ENCODE data around the gene PDIK1L. TPM values are rescaled to one million over a fixed set of nuclear protein-coding genes. Genes with fewer than 3 reads are reported as not detected.

PDIK1L gene
- total RNA-seq, 2 donors from 2014 or later = 8.8 to 9.0 TPM

DNA sequence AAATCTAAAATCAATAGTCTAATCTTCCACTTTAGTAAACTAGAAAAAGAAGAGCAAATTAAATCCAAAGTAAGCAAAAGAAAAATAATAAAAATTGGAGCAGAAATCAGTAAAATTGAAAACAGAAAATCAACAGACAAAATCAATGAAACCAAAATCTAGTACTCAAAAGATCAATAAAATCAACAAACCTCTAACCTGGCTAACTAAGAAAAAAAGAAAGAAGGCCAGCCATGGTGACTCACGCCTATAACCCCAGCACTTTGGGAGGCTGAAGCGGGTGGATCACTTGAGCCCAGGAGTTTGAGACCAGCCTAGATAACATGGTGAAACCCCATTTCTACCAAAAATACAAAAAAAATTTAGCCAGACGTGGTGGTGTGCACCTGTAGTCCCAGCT is 22.8 kb downstream of the PDIK1L start:
- Mint-ChIP-seq H3K9me3 (no peaks in the 10 kb centered on the region), H3K36me3 (no peaks in the 10 kb centered on the region), H3K4me1 (ENCODE audit: low read depth in 2 of 2) (no peaks in the 10 kb centered on the region), H3K4me3 (no peak overlapping the region), H3K27ac (no peak overlapping the region), H3K27me3 (peaks cover 24 to 27% of the 10 kb centered on the region in 2 donors)
- no peak for ATAC-seq
- no peak for DNase-seq (ENCODE audit: low spot score)

DNA sequence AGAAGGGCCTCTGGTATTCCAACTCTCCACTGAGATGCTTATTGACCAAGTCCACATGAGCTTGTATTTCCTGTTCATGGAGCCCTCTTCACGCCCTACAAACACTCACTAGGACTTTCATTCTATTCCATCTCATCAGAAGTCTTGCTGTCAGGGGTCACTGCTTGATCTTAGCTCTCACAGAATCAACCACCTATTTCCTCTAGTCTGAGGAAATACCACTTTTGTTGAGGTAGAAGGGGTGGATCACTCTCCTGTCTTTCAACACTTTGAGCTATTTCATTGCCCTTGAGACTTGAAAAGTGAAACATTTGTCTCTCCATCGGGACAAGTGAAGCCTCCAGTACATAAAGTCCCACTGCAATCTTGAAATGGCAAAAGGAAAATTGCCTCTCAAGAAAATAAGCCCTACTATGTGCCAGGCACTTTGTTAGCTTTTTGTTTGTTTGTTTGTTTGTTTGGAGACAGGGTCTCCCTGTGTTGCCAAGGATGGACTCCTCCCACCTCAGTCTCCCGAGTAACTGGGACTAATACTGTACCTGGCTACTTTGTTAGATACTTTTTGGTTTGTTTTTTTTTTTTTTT is 27.4 kb downstream of the PDIK1L start:
- Mint-ChIP-seq H3K27me3 (peaks cover 12 to 24% of the 10 kb centered on the region in 2 donors), H3K4me1 (ENCODE audit: low read depth in 2 of 2) (no peaks in the 10 kb centered on the region), H3K4me3 (no peak overlapping the region), H3K36me3 (no peaks in the 10 kb centered on the region), H3K27ac (no peak overlapping the region), H3K9me3 (no peaks in the 10 kb centered on the region)
- ATAC-seq (no peak), DNase-seq (ENCODE audit: low spot score) (no peak)

DNA sequence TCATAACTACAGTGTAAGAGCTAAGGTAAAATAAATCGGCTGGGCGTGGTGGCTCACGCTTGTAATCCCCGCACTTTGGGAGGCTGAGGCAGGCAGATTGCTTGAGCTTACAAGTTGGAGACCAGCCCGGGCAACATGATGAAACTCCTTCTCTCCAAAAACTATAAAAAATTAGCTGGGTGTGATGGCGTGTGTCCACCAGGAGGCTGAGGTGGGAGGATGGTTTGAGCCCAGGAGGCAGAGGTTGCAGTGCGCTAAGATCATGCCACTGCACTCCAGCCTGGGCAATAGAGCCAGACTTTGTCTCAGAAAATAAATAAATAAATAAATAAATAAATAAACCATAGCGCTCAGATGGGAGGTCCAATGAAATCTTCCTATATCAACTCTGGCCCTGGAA is 30.5 kb downstream of the PDIK1L start:
- H3K9me3 Mint-ChIP-seq = no peaks in the 10 kb centered on the region
- no peaks in the 10 kb centered on the region for H3K36me3 Mint-ChIP-seq
- H3K4me3 Mint-ChIP-seq = no peak overlapping the region
- DNase-seq (ENCODE audit: low spot score) = no peak
- no peak overlapping the region for H3K27ac Mint-ChIP-seq
- peaks cover 20 to 27% of the 10 kb centered on the region in 2 donors for H3K27me3 Mint-ChIP-seq
- H3K4me1 Mint-ChIP-seq (ENCODE audit: low read depth in 2 of 2) = no peaks in the 10 kb centered on the region
- no peak for ATAC-seq

- Mint-ChIP-seq H3K27ac (no peak overlapping the region), H3K4me3 (no peak overlapping the region), H3K36me3 (no peaks in the 10 kb centered on the region), H3K4me1 (ENCODE audit: low read depth in 2 of 2) (no peaks in the 10 kb centered on the region), H3K9me3 (no peaks in the 10 kb centered on the region), H3K27me3 (peaks cover 22 to 50% of the 10 kb centered on the region in 2 donors)
- peak; percentile 73 to 78 for ATAC-seq
- DNase-seq (ENCODE audit: low spot score) = peak; percentile 78
Observed at GRCh38 chr1:26145041-26145959, 33.7 kb downstream of the PDIK1L start.

DNA sequence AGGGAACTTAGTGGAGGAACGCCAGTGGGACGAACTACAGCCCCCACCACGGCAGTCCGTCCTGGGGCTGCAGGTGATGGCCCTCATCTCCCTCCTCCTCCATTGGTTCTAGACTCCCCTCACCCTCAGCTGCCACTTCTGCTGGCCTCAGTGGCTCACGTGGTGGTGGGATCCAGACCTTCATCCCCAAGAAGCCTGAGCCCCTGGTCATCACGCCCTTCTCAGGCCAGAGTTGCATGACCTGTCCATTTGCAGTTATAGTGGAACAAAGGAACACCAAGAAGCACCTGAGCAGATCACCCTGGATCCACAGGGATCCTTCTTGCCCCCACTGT is 34.3 kb downstream of the PDIK1L start:
- peaks cover 22 to 51% of the 10 kb centered on the region in 2 donors for H3K27me3 Mint-ChIP-seq
- no peak overlapping the region for H3K27ac Mint-ChIP-seq
- no peak for ATAC-seq

GRCh38 chr1:26148887-26149286 is 37.3 kb downstream of the PDIK1L start:
- Mint-ChIP-seq H3K9me3 (no peaks in the 10 kb centered on the region), H3K27ac (no peak overlapping the region), H3K4me1 (ENCODE audit: low read depth in 2 of 2) (no peaks in the 10 kb centered on the region), H3K27me3 (peaks cover 25 to 55% of the 10 kb centered on the region in 2 donors), H3K4me3 (no peak overlapping the region), H3K36me3 (no peaks in the 10 kb centered on the region)
- ATAC-seq (no peak), DNase-seq (ENCODE audit: low spot score) (no peak)

More for the DNA sequence above, 34.3 kb downstream of the PDIK1L start:
- no peaks in the 10 kb centered on the region for H3K4me1 Mint-ChIP-seq (ENCODE audit: low read depth in 2 of 2)
- DNase-seq (ENCODE audit: low spot score) = no peak
- no peaks in the 10 kb centered on the region for H3K9me3 Mint-ChIP-seq
- H3K36me3 Mint-ChIP-seq = no peaks in the 10 kb centered on the region
- no peak overlapping the region for H3K4me3 Mint-ChIP-seq

DNA sequence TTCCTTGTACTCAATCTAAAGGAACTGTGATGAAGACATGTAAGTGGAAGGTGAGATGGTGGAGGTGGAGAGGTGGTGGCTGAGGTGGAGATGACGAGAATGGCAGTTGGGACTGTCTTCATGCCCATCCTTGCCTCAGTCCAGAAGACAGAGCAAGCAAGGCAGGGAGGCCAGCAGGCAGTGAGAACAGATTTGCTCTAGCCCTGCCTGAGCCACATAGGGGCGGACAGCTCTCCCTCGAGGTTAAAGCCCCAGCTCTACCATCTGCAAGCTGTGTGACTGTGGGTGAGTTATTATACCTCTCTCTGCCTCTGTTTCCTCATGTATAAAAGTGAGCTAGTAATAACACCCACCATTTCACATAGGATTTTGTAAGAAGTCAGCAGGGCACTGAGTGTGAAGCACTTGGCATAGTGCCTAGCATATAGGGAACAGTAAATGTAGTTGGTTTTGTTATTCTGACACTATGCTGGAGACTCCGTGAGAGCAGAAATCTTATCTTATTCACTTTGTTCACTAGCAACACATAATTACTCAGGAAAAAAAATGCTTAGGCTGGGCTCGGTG is 42.4 kb downstream of the PDIK1L start:
- Mint-ChIP-seq H3K4me1 (ENCODE audit: low read depth in 2 of 2) (no peaks in the 10 kb centered on the region), H3K9me3 (no peaks in the 10 kb centered on the region), H3K27ac (no peak overlapping the region), H3K4me3 (no peak overlapping the region), H3K36me3 (no peaks in the 10 kb centered on the region), H3K27me3 (peaks cover 30 to 45% of the 10 kb centered on the region in 2 donors)
- no peak for ATAC-seq
- no peak for DNase-seq (ENCODE audit: low spot score)

DNA sequence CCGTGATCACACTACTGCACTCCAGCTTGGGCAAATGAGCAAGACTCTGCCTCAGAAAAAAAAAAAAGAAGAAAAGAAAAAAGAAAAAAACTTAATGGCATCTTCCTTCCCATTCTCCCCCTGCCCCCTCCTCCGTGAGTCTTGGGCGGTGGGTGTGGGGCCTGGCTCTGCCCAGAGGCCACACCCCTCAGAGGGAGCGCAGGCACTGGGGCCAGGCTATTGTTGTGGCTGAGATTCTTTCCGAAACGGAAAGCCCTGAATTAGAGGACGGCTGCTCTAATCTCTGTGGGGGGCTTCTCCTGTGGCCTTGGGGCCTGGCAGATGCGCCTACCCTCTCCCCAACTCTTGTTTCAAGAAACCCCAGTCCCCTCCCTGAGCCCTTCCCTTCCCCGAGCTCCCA is 43.1 kb downstream of the PDIK1L start:
- ATAC-seq (no peak), DNase-seq (ENCODE audit: low spot score) (no peak)
- Mint-ChIP-seq H3K27me3 (peaks cover 35 to 43% of the 10 kb centered on the region in 2 donors), H3K4me3 (no peak overlapping the region), H3K27ac (no peak overlapping the region), H3K9me3 (no peaks in the 10 kb centered on the region), H3K4me1 (ENCODE audit: low read depth in 2 of 2) (no peaks in the 10 kb centered on the region), H3K36me3 (no peaks in the 10 kb centered on the region)

DNA sequence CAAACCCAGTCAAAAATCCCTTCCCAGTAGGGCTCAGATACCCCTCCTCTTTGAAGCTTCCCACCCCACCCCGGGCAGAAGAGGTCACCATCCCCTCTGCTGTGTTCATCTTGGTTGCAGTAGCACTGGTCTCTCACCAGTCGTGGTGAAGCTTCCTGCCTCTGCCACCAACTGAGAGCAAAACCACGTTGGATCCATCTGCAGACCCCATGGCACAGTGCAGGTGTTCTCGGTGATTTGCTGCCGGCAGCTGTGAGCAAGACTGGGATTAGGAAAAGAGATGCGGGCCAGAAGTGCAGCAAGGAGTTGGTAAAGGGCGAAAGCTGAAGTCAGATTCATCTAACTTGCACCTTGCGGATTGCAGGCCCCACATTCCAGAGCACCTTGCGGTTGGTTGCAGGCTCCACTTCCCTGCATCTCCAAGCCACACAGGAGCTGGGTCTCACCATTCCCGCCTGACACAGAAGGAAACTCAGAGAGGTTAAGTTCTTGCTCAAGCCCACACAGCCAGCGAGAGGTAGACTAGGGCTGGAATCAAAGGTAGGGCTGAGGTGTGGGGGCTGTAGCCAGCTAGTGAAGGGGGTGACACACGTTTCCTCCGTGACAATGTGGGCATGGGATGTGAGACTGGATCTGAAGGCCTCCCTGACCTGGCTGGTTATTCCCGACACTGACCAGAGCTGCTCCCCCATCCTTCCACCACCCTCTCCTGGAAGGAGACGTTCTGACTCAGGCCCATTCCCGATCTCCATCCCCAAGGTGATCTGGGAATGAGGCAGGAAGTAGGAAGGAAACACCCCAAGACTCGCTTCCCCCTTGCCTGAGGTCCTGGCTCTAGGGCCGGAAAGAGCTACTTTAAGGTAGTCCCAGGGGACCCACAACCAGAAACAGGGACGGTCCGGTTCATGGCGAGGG is 44.0 kb downstream of the PDIK1L start:
- Mint-ChIP-seq H3K4me1 (ENCODE audit: low read depth in 2 of 2) (no peaks in the 10 kb centered on the region), H3K9me3 (no peaks in the 10 kb centered on the region), H3K27me3 (peaks cover 31 to 39% of the 10 kb centered on the region in 2 donors), H3K36me3 (no peaks in the 10 kb centered on the region), H3K4me3 (no peak overlapping the region), H3K27ac (no peak overlapping the region)
- DNase-seq (ENCODE audit: low spot score) (peak; percentile 44), ATAC-seq (no peak)

DNA sequence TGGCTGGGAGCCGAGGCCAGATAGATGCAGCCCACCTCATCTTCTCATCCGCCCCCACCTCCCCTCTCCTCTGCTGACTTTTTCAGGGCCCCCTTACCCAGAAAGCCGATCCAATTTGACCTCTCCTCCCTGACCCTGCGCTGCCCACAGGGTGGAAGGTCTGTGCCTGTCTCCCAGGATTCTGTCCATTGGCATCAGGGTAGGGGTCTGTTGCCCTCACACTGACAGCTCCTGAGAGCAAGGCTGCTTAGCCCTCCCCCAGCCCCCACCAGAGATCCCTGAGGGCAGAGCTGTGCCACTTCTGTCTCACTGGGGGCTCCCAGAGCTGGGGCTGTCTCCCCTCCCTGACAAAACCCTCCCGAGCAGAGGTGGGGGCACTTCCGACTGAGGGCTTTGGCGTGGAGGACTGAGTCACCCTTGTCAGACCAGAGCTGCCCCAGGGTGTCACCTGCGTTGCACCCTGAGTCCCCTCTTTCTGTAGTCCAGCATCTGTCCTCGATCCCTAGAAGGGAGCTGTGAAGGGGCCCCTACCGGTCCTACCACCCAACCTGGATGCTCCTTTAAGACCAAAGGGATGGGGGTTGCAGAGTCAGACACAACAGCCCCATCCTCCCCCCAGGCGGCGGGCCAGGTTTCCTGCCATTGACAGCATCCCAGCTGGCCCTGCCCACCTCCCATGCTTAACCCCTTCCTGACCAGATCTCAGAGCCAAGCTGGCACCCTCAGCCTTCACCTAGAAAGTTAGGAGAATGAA is 44.8 kb downstream of the PDIK1L start:
- Mint-ChIP-seq H3K36me3 (no peaks in the 10 kb centered on the region), H3K4me3 (no peak overlapping the region), H3K27me3 (peaks cover 28 to 36% of the 10 kb centered on the region in 2 donors), H3K4me1 (ENCODE audit: low read depth in 2 of 2) (no peaks in the 10 kb centered on the region), H3K9me3 (no peaks in the 10 kb centered on the region), H3K27ac (no peak overlapping the region)
- no peak for DNase-seq (ENCODE audit: low spot score)
- peak in 1 of 2 donors; percentile 12 for ATAC-seq

- peaks cover 32 to 33% of the 10 kb centered on the region in 2 donors for H3K27me3 Mint-ChIP-seq
- H3K36me3 Mint-ChIP-seq = no peaks in the 10 kb centered on the region
- no peak for ATAC-seq
- H3K4me1 Mint-ChIP-seq (ENCODE audit: low read depth in 2 of 2) = peaks cover 3 to 5% of the 10 kb centered on the region in 2 donors
- no peak for DNase-seq (ENCODE audit: low spot score)
- H3K9me3 Mint-ChIP-seq = no peaks in the 10 kb centered on the region
- H3K27ac Mint-ChIP-seq = no peak overlapping the region
- H3K4me3 Mint-ChIP-seq = no peak overlapping the region
Observed at GRCh38 chr1:26158271-26158907, 46.8 kb downstream of the PDIK1L start.

- H3K27me3 Mint-ChIP-seq = peaks cover 28 to 30% of the 10 kb centered on the region in 2 donors
Observed at GRCh38 chr1:26158908-26159742, 47.5 kb downstream of the PDIK1L start, which contains the start of gene FAM110D. TSS of gene FAM110D (plus strand) at chr1:26159079. CDS start at chr1:26161292, 2,213 bp downstream.

More at GRCh38 chr1:26158908-26159742, 47.5 kb downstream of the PDIK1L start, which contains the start of gene FAM110D:
- Mint-ChIP-seq H3K27ac (no peak within 1 kb of the TSS), H3K4me1 (ENCODE audit: low read depth in 2 of 2) (peaks cover 3 to 5% of the 10 kb centered on the region in 2 donors), H3K4me3 (no peak within 1 kb of the TSS), H3K9me3 (no peaks in the 10 kb centered on the region), H3K36me3 (no peaks in the 10 kb centered on the region)
- ATAC-seq (no peak), DNase-seq (ENCODE audit: low spot score) (no peak)
